ENCODE measurements around the gene MYO15B. TPM values are rescaled to one million over a fixed set of nuclear protein-coding genes. Genes with fewer than 3 reads are reported as not detected.
"Not testable (repeated sequence)": the region's sequence is repeated elsewhere in the genome, so short reads cannot be mapped to it uniquely, and the experiment has no call there.

MYO15B gene
- total and polyA plus RNA-seq, 2 donors (not counting 1 experiment from before 2014, with no cell fraction given) = 452 to 1,019 TPM

DNA sequence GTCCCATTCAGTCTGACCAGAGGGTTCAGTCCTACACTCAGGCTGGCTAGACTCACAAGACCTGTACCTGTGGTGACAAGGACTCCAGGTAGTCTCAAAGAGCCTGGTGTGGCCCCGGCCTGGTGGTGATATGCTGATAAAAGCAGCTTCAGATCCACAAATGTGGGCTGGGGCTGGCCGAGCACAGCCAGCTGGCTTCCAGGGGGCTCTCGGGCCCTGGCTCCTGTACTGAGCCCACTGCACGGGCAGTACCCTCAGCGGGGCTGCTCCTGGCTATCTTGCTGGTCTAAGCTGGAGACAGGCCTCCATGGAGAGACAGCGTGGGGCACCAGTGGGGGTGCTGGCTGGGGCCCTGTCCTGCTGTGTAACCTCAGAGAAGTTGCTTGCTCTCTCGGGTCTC, 50.0 kb downstream of the MYO15B start:
- H3K9me3 ChIP-seq (ENCODE audit: control extremely low read depth in 1 of 3, control insufficient read depth in 2 of 3, insufficient read depth in 1 of 3, low read length in 2 of 3) = no peaks in the 10 kb centered on the region
- H3K27ac Mint-ChIP-seq = no peak overlapping the region
- H3K4me1 Mint-ChIP-seq = peaks cover 13% of the 10 kb centered on the region
- H3K4me1 ChIP-seq (ENCODE audit: control insufficient read depth in 2 of 2, insufficient read depth in 2 of 2, low read length in 2 of 2) = peaks cover 9 to 18% of the 10 kb centered on the region in 2 donors
- H3K4me2 ChIP-seq (replicated peaks; ENCODE audit: low read depth, low read length, poor library complexity, severe bottlenecking) = no peak overlapping the region
- ChIA-PET POLR2A (interaction anchor here (0.5 kb wide), 1 partner anchor 668 kb away, joined by 5 read pairs; no protein-coding TSS in a partner anchor), CTCF (interaction anchor here (2.8 to 19.7 kb wide), 2 partner anchors 16 to 110 kb away, joined by 7 to 389 read pairs; no protein-coding TSS in a partner anchor)
- intact Hi-C loops (cut with micrococcal nuclease) = no loop called here
- no peak overlapping the region for H2AFZ ChIP-seq (ENCODE audit: insufficient read depth, low read depth, low read length, poor library complexity, severe bottlenecking)
- no peaks in the 10 kb centered on the region for H3K27me3 ChIP-seq (replicated peaks in 1 of 4; ENCODE audit: control extremely low read depth in 1 of 4, control insufficient read depth in 3 of 4, insufficient read depth in 4 of 4, low read length in 3 of 4)
- DNase-seq (no peak), ATAC-seq (ENCODE audit: low read depth) (no peak)
- H3K4me3 ChIP-seq (ENCODE audit: control extremely low read depth in 1 of 5, extremely low read depth in 1 of 5, insufficient read depth in 1 of 5, low read depth in 2 of 5, low read length in 4 of 5) = no peak overlapping the region
- no peaks in the 10 kb centered on the region for H3K9me3 Mint-ChIP-seq (ENCODE audit: insufficient read depth)
- H3K36me3 ChIP-seq (replicated peaks in 1 of 2; ENCODE audit: control extremely low read depth in 1 of 2, control insufficient read depth in 1 of 2, extremely low read depth in 1 of 2, insufficient read depth in 2 of 2, low read length in 1 of 2) = peaks cover 0 to 9% of the 10 kb centered on the region in 2 experiments
- TF ChIP-seq CTCF (IDR thresholded peaks at IDR 0.05) (no peak), EZH2 (IDR thresholded peaks at IDR 0.05; ENCODE audit: borderline replicate concordance, insufficient read depth, low read depth, low read length, poor library complexity, severe bottlenecking) (no peak)
- WGBS (ENCODE audit: insufficient coverage) = over 99% methylated on average over 7 of the region's 7 CpGs
- H3K27me3 Mint-ChIP-seq = no peaks in the 10 kb centered on the region
- no peak overlapping the region for H3K4me3 Mint-ChIP-seq
- H3K27ac ChIP-seq (ENCODE audit: low read length in 2 of 2) = no peak overlapping the region
- H3K79me2 ChIP-seq (ENCODE audit: control insufficient read depth, insufficient read depth, low read length) = no peaks in the 10 kb centered on the region
- no peak overlapping the region for H3K9ac ChIP-seq (ENCODE audit: low read length)
- H4K20me1 ChIP-seq (ENCODE audit: control insufficient read depth, insufficient read depth, low read length, poor library complexity, severe bottlenecking) = peaks cover 9% of the 10 kb centered on the region

- H3K4me2 ChIP-seq (replicated peaks; ENCODE audit: low read depth, low read length, poor library complexity, severe bottlenecking); H4K20me1 ChIP-seq (ENCODE audit: control insufficient read depth, insufficient read depth, low read length, poor library complexity, severe bottlenecking); H3K79me2 ChIP-seq (ENCODE audit: control insufficient read depth, insufficient read depth, low read length); H3K27me3 ChIP-seq (replicated peaks in 1 of 4; ENCODE audit: control extremely low read depth in 1 of 4, control insufficient read depth in 3 of 4, insufficient read depth in 4 of 4, low read length in 3 of 4); H3K9ac ChIP-seq (ENCODE audit: low read length); ATAC-seq (ENCODE audit: low read depth); DNase-seq; POLR2A ChIA-PET; H3K4me1 Mint-ChIP-seq; H3K36me3 ChIP-seq (replicated peaks in 1 of 2; ENCODE audit: control extremely low read depth in 1 of 2, control insufficient read depth in 1 of 2, extremely low read depth in 1 of 2, insufficient read depth in 2 of 2, low read length in 1 of 2); H3K9me3 Mint-ChIP-seq (ENCODE audit: insufficient read depth); H3K9me3 ChIP-seq (ENCODE audit: control extremely low read depth in 1 of 3, control insufficient read depth in 2 of 3, insufficient read depth in 1 of 3, low read length in 2 of 3); H3K4me3 Mint-ChIP-seq; H2AFZ ChIP-seq (ENCODE audit: insufficient read depth, low read depth, low read length, poor library complexity, severe bottlenecking); H3K27ac ChIP-seq (ENCODE audit: low read length in 2 of 2); H3K27ac Mint-ChIP-seq; H3K4me3 ChIP-seq (ENCODE audit: control extremely low read depth in 1 of 5, extremely low read depth in 1 of 5, insufficient read depth in 1 of 5, low read depth in 2 of 5, low read length in 4 of 5); H3K27me3 Mint-ChIP-seq; intact Hi-C loops (cut with micrococcal nuclease): not testable (repeated sequence)
- CTCF ChIA-PET = interaction anchor here (2.8 to 19.7 kb wide), 2 partner anchors 16 to 110 kb away, joined by 7 to 389 read pairs; no protein-coding TSS in a partner anchor
- 100% methylated on average over 10 of the region's 12 CpGs for WGBS (ENCODE audit: insufficient coverage)
- peaks cover 7 to 13% of the 10 kb centered on the region in 2 donors for H3K4me1 ChIP-seq (ENCODE audit: control insufficient read depth in 2 of 2, insufficient read depth in 2 of 2, low read length in 2 of 2)
Measured at GRCh38 chr17:75638039-75638438, 50.4 kb downstream of the MYO15B start.
